IPS DF 6.9 (cell line): ENCODE results near the gene LYRM7.
"Not testable (repeated sequence)": the region's sequence is repeated elsewhere in the genome, so short reads cannot be mapped to it uniquely, and the experiment has no call there.

Experiments used
- DNase-seq: peaks from one replicate; pipeline ENCODE4 v3.0.0-alpha.2; 2013; ENCODE audit warnings: low read depth, low spot score
- H3K27ac ChIP-seq: one replicate; pipeline ENCODE4 v1.5.1; 2013; ENCODE audit warnings: low read length, control low read depth
- H3K27me3 ChIP-seq: 2 replicates; pipeline ENCODE4 v1.6.1; 2013; ENCODE audit warnings: mild to moderate bottlenecking, low read length; ENCODE audit not compliant: control insufficient read depth, insufficient read depth
- H3K36me3 ChIP-seq: 2 replicates; pipeline ENCODE4 v1.6.1; 2013; ENCODE audit warnings: low read length; ENCODE audit not compliant: control insufficient read depth, insufficient read depth
- H3K4me1 ChIP-seq: 2 replicates; pipeline ENCODE4 v1.6.1; 2013; ENCODE audit warnings: low read length; ENCODE audit not compliant: control insufficient read depth, insufficient read depth
- H3K4me3 ChIP-seq: 2 replicates; pipeline ENCODE4 v1.5.1; 2013; ENCODE audit warnings: mild to moderate bottlenecking, low read length
- H3K9me3 ChIP-seq: 2 replicates; pipeline ENCODE4 v1.6.1; 2013; ENCODE audit warnings: low read length, inconsistent platforms; ENCODE audit not compliant: control insufficient read depth, insufficient read depth
- WGBS: extraction: QIAGEN DNeasy Blood & Tissue Kit; methylation state at CpG from one replicate; pipeline ENCODE4 v1.1.7; 2013; ENCODE audit warnings: mixed read lengths, missing lambda C conversion rate; ENCODE audit not compliant: insufficient read length, insufficient coverage; 5-methylcytosine and 5-hydroxymethylcytosine counted together

Gene LYRM7

DNA sequence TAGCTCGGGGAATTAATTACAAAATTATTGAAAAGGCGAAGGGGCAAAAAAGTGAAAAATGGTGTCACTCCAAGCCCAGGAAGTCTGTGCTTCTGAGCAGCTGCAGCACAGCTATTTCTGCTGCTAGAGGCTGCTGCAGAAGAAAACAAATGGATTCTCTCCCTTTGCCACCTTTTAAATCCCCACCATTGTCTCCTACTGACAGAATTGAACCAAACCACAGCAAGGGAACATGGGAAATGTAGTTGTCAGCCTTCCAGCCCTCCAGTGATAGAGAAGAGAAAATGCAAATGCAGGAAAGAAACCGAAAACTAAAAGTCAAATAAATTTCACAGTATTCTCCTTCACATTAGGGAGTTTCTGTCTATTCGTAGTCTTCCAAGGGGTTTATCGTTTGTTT, 59.7 kb downstream of the LYRM7 start:
- no peak overlapping the region for H3K4me3 ChIP-seq
- DNase-seq = no peak
- H3K4me1 ChIP-seq = no peaks in the 10 kb centered on the region
- no peak overlapping the region for H3K27ac ChIP-seq
- H3K9me3 ChIP-seq = no peaks in the 10 kb centered on the region
- no peaks in the 10 kb centered on the region for H3K27me3 ChIP-seq
- H3K36me3 ChIP-seq = no peaks in the 10 kb centered on the region
- no CpG with 5 or more reads among the region's 5 CpGs for WGBS

GRCh38 chr5:131239686-131240085, 68.9 kb downstream of the LYRM7 start:
- Histone ChIP-seq H3K27ac (no peak overlapping the region), H3K36me3 (no peaks in the 10 kb centered on the region)
- WGBS = no CpG with 5 or more reads among the region's 1 CpG

GRCh38 chr5:131242728-131243255, 72.0 kb downstream of the LYRM7 start:
- Histone ChIP-seq H3K4me3 (no peak overlapping the region), H3K27ac (no peak overlapping the region), H3K9me3 (no peaks in the 10 kb centered on the region), H3K4me1 (no peaks in the 10 kb centered on the region), H3K27me3 (0 out of 2 replicates have a peak, but pooled peaks cover 1% of the 10 kb centered on the region), H3K36me3 (no peaks in the 10 kb centered on the region)
- DNase-seq = no peak

More at GRCh38 chr5:131239686-131240085, 68.9 kb downstream of the LYRM7 start:
- H3K27me3 ChIP-seq = 0 out of 2 replicates have a peak, but pooled peaks cover 1% of the 10 kb centered on the region
- no peak overlapping the region for H3K4me3 ChIP-seq
- H3K9me3 ChIP-seq = no peaks in the 10 kb centered on the region
- H3K4me1 ChIP-seq = no peaks in the 10 kb centered on the region
- DNase-seq = no peak

- H3K4me3 ChIP-seq = no peak overlapping the region
- H3K4me1 ChIP-seq = no peaks in the 10 kb centered on the region
- DNase-seq = no peak
- H3K36me3 ChIP-seq = no peaks in the 10 kb centered on the region
- no peak overlapping the region for H3K27ac ChIP-seq
- H3K9me3 ChIP-seq = no peaks in the 10 kb centered on the region
- H3K27me3 ChIP-seq = no peaks in the 10 kb centered on the region
Observed at GRCh38 chr5:131245312-131245711, 74.6 kb downstream of the LYRM7 start.

DNA sequence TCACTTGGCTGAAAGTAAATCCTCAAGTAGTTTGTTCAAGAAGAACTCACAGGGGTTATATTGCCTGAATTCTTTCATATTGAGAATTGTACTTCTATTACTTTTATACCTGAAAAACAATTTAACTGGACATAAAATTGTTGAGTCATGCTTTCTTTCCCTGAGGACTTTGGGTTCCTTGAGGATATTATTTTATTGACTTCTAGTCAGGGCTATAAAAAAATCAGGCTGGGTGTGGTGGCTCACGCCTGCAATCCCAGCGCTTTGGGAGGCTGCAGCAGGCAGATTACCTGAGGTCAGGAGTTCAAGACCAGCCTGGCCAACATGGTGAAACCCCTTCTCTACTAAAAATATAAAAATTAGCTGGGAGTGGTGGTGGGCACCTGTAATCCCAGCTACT, 75.2 kb downstream of the LYRM7 start:
- H3K4me3 ChIP-seq = no peak overlapping the region
- no peaks in the 10 kb centered on the region for H3K36me3 ChIP-seq
- no peaks in the 10 kb centered on the region for H3K9me3 ChIP-seq
- H3K4me1 ChIP-seq = no peaks in the 10 kb centered on the region
- no CpG with 5 or more reads among the region's 2 CpGs for WGBS
- no peak overlapping the region for H3K27ac ChIP-seq
- H3K27me3 ChIP-seq = no peaks in the 10 kb centered on the region
- no peak for DNase-seq

- H3K36me3 ChIP-seq = no peaks in the 10 kb centered on the region
- no CpG with 5 or more reads among the region's 4 CpGs for WGBS
- no peak overlapping the region for H3K27ac ChIP-seq
- no peak for DNase-seq
- no peaks in the 10 kb centered on the region for H3K4me1 ChIP-seq
- H3K4me3 ChIP-seq = no peak overlapping the region
- no peaks in the 10 kb centered on the region for H3K27me3 ChIP-seq
- no peaks in the 10 kb centered on the region for H3K9me3 ChIP-seq
Observed at GRCh38 chr5:131246504-131246903, 75.8 kb downstream of the LYRM7 start.

DNA sequence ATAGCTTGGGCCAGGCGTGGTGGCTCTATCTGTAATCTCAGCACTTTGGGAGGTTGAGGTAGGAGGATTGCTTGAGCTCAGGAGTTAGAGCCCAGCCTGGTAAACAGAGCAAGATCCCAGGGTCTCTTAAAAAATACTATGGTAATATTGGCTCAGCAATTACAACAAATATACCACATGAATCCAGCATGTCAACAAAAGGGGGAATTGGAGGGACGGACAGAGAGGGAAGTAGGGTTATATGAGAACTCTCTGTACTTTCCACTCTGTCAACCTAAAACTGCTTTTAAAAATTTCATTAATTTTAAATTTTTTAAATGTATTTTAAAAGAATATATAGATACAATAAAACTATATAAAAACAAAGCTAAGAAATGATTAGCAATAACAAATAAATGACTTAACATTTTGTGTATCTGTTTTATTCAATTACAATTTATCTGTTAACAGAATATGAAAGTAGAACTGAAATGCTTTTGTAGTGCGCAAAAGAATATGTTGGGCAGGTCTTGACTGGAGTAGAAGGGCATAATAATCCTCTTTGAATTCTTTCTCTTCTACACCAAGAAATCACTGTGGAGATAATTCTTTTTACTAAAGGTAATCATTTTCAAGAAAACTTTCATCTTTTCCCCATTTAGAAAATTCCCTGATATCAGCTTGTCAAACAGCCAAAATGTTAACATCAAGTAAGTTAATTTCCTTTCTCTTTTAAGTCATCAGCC, 80.2 kb downstream of the LYRM7 start:
- no peaks in the 10 kb centered on the region for H3K4me1 ChIP-seq
- H3K9me3 ChIP-seq = no peaks in the 10 kb centered on the region
- H3K27me3 ChIP-seq = no peaks in the 10 kb centered on the region
- DNase-seq = no peak
- H3K27ac ChIP-seq = no peak overlapping the region
- H3K4me3 ChIP-seq = no peak overlapping the region
- H3K36me3 ChIP-seq = no peaks in the 10 kb centered on the region
- WGBS = no CpG with 5 or more reads among the region's 3 CpGs

DNA sequence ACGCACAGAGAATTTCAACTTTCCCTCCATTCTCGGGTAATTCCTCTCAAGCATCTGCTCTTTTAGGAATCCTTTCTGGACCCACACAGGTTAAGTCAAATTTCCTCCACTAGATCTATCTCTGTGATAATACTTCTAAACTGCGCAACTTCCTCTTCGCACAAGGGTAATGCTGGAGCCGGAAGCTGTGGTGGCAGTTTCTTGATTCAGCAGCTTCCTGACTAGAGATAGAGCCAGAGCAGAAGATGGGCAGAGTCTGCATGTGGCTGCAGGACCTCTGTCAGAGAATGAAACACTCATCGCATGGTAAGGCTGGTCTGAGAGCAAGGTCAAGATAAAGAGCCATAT, 82.1 kb downstream of the LYRM7 start:
- Histone ChIP-seq H3K4me1 (no peaks in the 10 kb centered on the region), H3K36me3 (no peaks in the 10 kb centered on the region), H3K27me3 (no peaks in the 10 kb centered on the region), H3K27ac (no peak overlapping the region), H3K4me3 (no peak overlapping the region), H3K9me3 (no peaks in the 10 kb centered on the region)
- no CpG with 5 or more reads among the region's 6 CpGs for WGBS
- DNase-seq = no peak

GRCh38 chr5:131254025-131254424, 83.3 kb downstream of the LYRM7 start:
- H3K9me3 ChIP-seq, H3K27me3 ChIP-seq, DNase-seq, H3K4me3 ChIP-seq, H3K36me3 ChIP-seq, H3K27ac ChIP-seq, H3K4me1 ChIP-seq: not testable (repeated sequence)
- no CpG with 5 or more reads among the region's 10 CpGs for WGBS

DNA sequence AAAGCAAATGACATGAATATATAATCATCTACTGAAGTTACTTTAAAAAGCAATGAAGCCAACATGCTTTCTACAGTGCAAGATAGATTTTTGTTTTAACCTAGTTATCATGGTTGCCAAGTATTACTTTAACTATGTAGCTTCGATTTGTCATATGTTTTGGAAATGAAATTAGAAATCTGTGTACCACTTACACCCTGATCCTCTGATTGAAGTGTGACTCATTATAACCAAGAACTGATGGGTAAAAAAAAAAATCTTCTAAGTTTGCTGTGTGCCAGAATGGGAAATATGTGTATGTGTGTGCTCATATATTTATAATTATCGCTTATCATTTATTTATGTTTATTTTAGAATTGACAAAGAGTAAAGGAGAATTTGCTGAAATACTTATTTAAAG, 84.0 kb downstream of the LYRM7 start:
- Histone ChIP-seq H3K36me3 (no peaks in the 10 kb centered on the region), H3K27me3 (no peaks in the 10 kb centered on the region), H3K4me3 (no peak overlapping the region), H3K9me3 (no peaks in the 10 kb centered on the region), H3K27ac (no peak overlapping the region), H3K4me1 (no peaks in the 10 kb centered on the region)
- no peak for DNase-seq
- WGBS = no CpG with 5 or more reads among the region's 2 CpGs
